Stimulated activated effector memory CD8-positive, alpha-beta T cell treated with anti-CD3 and anti-CD28 coated beads, Interleukin-12 subunit alpha, Interleukin-12 subunit beta, amount 100 ng/mL, for 72 hours (primary cell): Measurements from ENCODE around the gene LRRC25.
A peak's percentile ranks its signal among the peaks of the same experiment; 100 is the strongest.
"Not testable (repeated sequence)": the region's sequence is repeated elsewhere in the genome, so short reads cannot be mapped to it uniquely, and the experiment has no call there.

ENCODE experiments used
- ATAC-seq: fragments of 150-1000 bp; cut with Tn5 transposase; 2 replicates; pipeline ENCODE4 v1.10.0; 2021
- DNase-seq, 2 donors: peaks; one replicate each; pipeline ENCODE4 v3.0.0; 2021 to 2022; ENCODE audit warnings: low spot score in 2 of 2
- H3K27ac Mint-ChIP-seq: one replicate; pipeline ENCODE4 v1.8.0; 2022; ENCODE audit warnings: mild to moderate bottlenecking, mixed read lengths
- H3K36me3 Mint-ChIP-seq: one replicate; pipeline ENCODE4 v1.8.0; 2022; ENCODE audit warnings: mild to moderate bottlenecking, mixed read lengths
- H3K4me1 Mint-ChIP-seq: one replicate; pipeline ENCODE4 v1.8.0; 2022; ENCODE audit warnings: mixed read lengths
- H3K4me3 Mint-ChIP-seq: one replicate; pipeline ENCODE4 v1.8.0; 2022; ENCODE audit warnings: mild to moderate bottlenecking, mixed read lengths
- H3K9me3 Mint-ChIP-seq: one replicate; pipeline ENCODE4 v1.8.0; 2022; ENCODE audit warnings: mixed read lengths

Gene LRRC25

GRCh38 chr19:18388100-18388959 lies 9.1 kb downstream of the LRRC25 start:
- Mint-ChIP-seq H3K4me1 (peaks cover 15% of the 10 kb centered on the region), H3K27ac (no peak overlapping the region), H3K4me3 (peak overlapping the region; percentile 64), H3K9me3 (no peaks in the 10 kb centered on the region), H3K36me3 (no peaks in the 10 kb centered on the region)
- DNase-seq (peak; percentile 82 to 88), ATAC-seq (peak; percentile 89)

- ATAC-seq = no peak
- Mint-ChIP-seq H3K36me3 (no peaks in the 10 kb centered on the region), H3K4me3 (peak overlapping the region; percentile 64), H3K9me3 (no peaks in the 10 kb centered on the region), H3K27ac (no peak overlapping the region), H3K4me1 (peaks cover 15% of the 10 kb centered on the region)
- DNase-seq = no peak
These were observed 10.7 kb downstream of the LRRC25 start for GRCh38 chr19:18386543-18387271.

GRCh38 chr19:18385675-18386542 lies 11.5 kb downstream of the LRRC25 start, which contains the start of gene GDF15:
GDF15 (plus strand) TSS chr19:18386158; CDS start chr19:18386190, 32 bp downstream.
- no peak within 1 kb of the TSS for H3K27ac Mint-ChIP-seq
- ATAC-seq (no peak), DNase-seq (peak; percentile 28 to 66)
- no peaks in the 10 kb centered on the region for H3K36me3 Mint-ChIP-seq
- H3K4me1 Mint-ChIP-seq = peaks cover 15% of the 10 kb centered on the region
- H3K4me3 Mint-ChIP-seq = peak within 1 kb of the TSS; percentile 64
- H3K9me3 Mint-ChIP-seq = no peaks in the 10 kb centered on the region

GRCh38 chr19:18385359-18385674 lies 12.1 kb downstream of the LRRC25 start:
- no peak for DNase-seq

GRCh38 chr19:18384775-18385174 lies 12.6 kb downstream of the LRRC25 start:
- ATAC-seq (no peak), DNase-seq (no peak)
- peaks cover 15% of the 10 kb centered on the region for H3K4me1 Mint-ChIP-seq
- no peak overlapping the region for H3K4me3 Mint-ChIP-seq
- no peak overlapping the region for H3K27ac Mint-ChIP-seq
- no peaks in the 10 kb centered on the region for H3K9me3 Mint-ChIP-seq
- no peaks in the 10 kb centered on the region for H3K36me3 Mint-ChIP-seq

More at GRCh38 chr19:18385359-18385674, 12.1 kb downstream of the LRRC25 start:
- peaks cover 15% of the 10 kb centered on the region for H3K4me1 Mint-ChIP-seq
- H3K36me3 Mint-ChIP-seq = no peaks in the 10 kb centered on the region
- H3K4me3 Mint-ChIP-seq = no peak overlapping the region
- no peak for ATAC-seq
- no peak overlapping the region for H3K27ac Mint-ChIP-seq
- no peaks in the 10 kb centered on the region for H3K9me3 Mint-ChIP-seq

- not testable (repeated sequence) for H3K27ac Mint-ChIP-seq, H3K4me1 Mint-ChIP-seq, DNase-seq, H3K36me3 Mint-ChIP-seq, ATAC-seq, H3K9me3 Mint-ChIP-seq, H3K4me3 Mint-ChIP-seq
These were observed 13.8 kb downstream of the LRRC25 start for GRCh38 chr19:18383622-18384021.

GRCh38 chr19:18380843-18381242 lies 16.6 kb downstream of the LRRC25 start:
- H3K36me3 Mint-ChIP-seq = no peaks in the 10 kb centered on the region
- DNase-seq (no peak), ATAC-seq (no peak)
- H3K4me3 Mint-ChIP-seq = no peak overlapping the region
- H3K27ac Mint-ChIP-seq = no peak overlapping the region
- no peaks in the 10 kb centered on the region for H3K4me1 Mint-ChIP-seq
- no peaks in the 10 kb centered on the region for H3K9me3 Mint-ChIP-seq

- Mint-ChIP-seq H3K9me3 (no peaks in the 10 kb centered on the region), H3K4me3 (no peak overlapping the region)
- no peak for ATAC-seq
These were observed 17.3 kb downstream of the LRRC25 start for GRCh38 chr19:18379803-18380747.

GRCh38 chr19:18377026-18377425 lies 20.4 kb downstream of the LRRC25 start:
- H3K4me3 Mint-ChIP-seq = no peak overlapping the region
- no peaks in the 10 kb centered on the region for H3K36me3 Mint-ChIP-seq
- ATAC-seq (no peak), DNase-seq (no peak)
- H3K27ac Mint-ChIP-seq = no peak overlapping the region
- peaks cover 13% of the 10 kb centered on the region for H3K4me1 Mint-ChIP-seq
- H3K9me3 Mint-ChIP-seq = no peaks in the 10 kb centered on the region

More at GRCh38 chr19:18379803-18380747, 17.3 kb downstream of the LRRC25 start:
- no peaks in the 10 kb centered on the region for H3K36me3 Mint-ChIP-seq
- H3K4me1 Mint-ChIP-seq = no peaks in the 10 kb centered on the region
- no peak for DNase-seq
- H3K27ac Mint-ChIP-seq = no peak overlapping the region

- H3K27ac Mint-ChIP-seq = peak overlapping the region; percentile 93
- DNase-seq (peak; percentile 41 to 84), ATAC-seq (peak; percentile 94)
- H3K4me1 Mint-ChIP-seq = peaks cover 13% of the 10 kb centered on the region
- peak overlapping the region; percentile 59 for H3K4me3 Mint-ChIP-seq
- H3K36me3 Mint-ChIP-seq = no peaks in the 10 kb centered on the region
- no peaks in the 10 kb centered on the region for H3K9me3 Mint-ChIP-seq
These were observed 23.4 kb downstream of the LRRC25 start for GRCh38 chr19:18373892-18374629.

- no peak for DNase-seq
- no peaks in the 10 kb centered on the region for H3K9me3 Mint-ChIP-seq
- peak overlapping the region; percentile 93 for H3K27ac Mint-ChIP-seq
- no peak for ATAC-seq
- peak overlapping the region; percentile 59 for H3K4me3 Mint-ChIP-seq
- H3K36me3 Mint-ChIP-seq = no peaks in the 10 kb centered on the region
- peaks cover 13% of the 10 kb centered on the region for H3K4me1 Mint-ChIP-seq
These were observed 24.0 kb downstream of the LRRC25 start for GRCh38 chr19:18373407-18373891.

GRCh38 chr19:18368504-18369222 lies 28.8 kb downstream of the LRRC25 start:
- Mint-ChIP-seq H3K4me3 (no peak overlapping the region), H3K27ac (no peak overlapping the region), H3K36me3 (peaks cover 21% of the 10 kb centered on the region), H3K9me3 (no peaks in the 10 kb centered on the region), H3K4me1 (peaks cover 4% of the 10 kb centered on the region)
- ATAC-seq (no peak), DNase-seq (no peak)

GRCh38 chr19:18366021-18366435 lies 31.4 kb downstream of the LRRC25 start:
- H3K27ac Mint-ChIP-seq = no peak overlapping the region

More at GRCh38 chr19:18366021-18366435, 31.4 kb downstream of the LRRC25 start:
- H3K36me3 Mint-ChIP-seq = peaks cover 47% of the 10 kb centered on the region
- no peak overlapping the region for H3K4me3 Mint-ChIP-seq
- ATAC-seq (no peak), DNase-seq (no peak)
- no peaks in the 10 kb centered on the region for H3K4me1 Mint-ChIP-seq
- H3K9me3 Mint-ChIP-seq = no peaks in the 10 kb centered on the region
